HG03060 (cell line): Measurements from ENCODE around the gene EPDR1.

Experiments used
- ATAC-seq: cut with Tn5 transposase; IDR thresholded peaks from one replicate; pipeline ENCODE4 v1.9.1; 2021; ENCODE audit warnings: low read depth, moderate number of reproducible peaks; ENCODE audit not compliant: unreplicated experiment

Gene EPDR1

DNA sequence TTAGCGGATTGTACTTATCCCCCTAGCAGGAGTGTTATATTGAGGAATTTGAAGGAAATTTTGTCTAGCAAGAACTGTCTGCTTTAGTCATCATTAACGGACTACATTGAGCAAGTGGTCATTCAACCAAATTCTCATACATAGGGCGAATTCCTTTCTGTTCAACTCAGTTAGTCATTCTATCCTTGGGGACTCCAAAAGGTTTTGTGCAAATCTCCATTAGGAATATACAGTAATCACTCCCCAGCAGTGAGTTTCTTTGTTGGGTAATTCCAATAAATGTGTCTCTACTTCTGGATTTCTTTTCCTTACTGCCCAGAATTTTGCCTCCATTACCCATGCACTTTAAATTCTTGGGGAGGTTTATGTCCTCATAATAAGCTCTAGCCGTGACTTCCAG lies 51.1 kb downstream of the EPDR1 start:
- no peak for ATAC-seq

DNA sequence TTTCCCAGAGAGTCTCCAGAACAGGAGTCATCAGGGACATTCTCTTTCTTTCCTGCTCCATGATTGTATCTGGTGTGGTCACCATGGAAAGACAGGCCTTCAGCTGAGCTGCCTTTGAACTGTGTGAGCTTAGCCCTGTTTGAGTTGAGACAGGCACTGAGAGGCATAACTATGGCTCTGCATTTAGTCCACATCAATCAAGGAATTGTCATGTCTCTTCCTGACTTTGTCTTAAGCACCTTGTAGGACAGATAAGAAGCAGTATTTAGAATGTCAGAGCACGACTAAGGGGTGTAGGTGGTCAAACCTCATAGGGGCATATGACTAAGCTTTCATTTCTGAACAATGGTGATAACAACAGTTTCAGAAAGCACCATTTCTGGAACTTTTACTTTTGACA lies 53.5 kb downstream of the EPDR1 start:
- ATAC-seq: no peak

DNA sequence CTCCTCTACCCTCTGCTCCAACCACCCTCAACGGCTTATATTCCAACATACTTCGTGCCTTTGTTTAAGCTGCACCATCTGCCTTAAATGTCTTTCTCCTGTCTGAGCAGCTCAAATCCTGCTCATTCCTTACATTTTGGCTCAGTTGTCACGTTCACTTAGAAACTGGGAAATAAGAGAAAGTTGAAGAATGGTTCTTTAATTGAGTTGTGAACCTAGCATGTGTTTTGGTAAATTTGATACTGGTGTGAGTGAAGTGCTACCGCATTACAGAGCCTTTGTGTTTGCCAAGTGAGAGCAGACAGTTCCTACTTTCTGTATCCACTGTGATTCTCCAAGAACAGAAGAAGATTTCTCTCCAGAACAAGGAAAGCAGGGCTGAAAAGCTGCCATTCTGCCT lies 54.3 kb downstream of the EPDR1 start:
- ATAC-seq: no peak

DNA sequence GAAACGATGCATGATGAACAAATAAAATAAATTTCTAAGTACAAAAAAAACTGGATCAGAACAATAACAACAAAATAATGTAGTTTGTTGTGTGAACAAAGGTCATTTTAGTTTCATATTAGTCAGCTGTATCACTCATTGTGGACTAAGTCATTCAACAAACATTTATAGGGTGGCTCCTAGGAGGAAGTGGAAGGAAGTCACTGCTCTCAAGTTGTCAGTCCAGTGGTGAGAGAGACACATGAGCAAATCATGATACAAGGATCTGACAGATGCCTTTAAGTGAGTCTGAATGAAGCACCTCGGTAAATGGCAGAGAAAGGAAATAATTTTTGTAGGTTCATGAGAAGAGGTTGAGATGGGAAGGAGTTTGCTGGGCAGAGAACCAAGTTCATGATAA lies 56.8 kb downstream of the EPDR1 start:
- ATAC-seq: no peak

DNA sequence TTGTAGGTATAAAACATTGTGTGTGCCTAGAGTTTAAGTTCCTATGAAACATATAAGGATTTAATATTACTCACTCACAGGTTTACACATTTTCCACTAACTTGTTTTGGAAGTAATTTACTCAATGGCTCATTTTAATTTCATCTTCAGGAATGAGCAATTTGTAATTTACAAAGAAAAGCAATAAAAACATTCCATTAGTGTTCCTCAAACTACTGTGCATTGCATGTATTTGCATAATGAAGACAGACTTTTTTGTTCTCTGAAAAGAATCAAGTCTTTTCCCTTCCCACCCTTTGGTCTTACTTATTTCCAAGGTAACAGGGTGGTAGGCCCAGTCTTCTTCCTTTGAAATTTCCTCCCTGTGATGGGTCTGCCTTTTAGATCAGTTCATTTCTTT lies 61.2 kb downstream of the EPDR1 start:
- no peak for ATAC-seq

DNA sequence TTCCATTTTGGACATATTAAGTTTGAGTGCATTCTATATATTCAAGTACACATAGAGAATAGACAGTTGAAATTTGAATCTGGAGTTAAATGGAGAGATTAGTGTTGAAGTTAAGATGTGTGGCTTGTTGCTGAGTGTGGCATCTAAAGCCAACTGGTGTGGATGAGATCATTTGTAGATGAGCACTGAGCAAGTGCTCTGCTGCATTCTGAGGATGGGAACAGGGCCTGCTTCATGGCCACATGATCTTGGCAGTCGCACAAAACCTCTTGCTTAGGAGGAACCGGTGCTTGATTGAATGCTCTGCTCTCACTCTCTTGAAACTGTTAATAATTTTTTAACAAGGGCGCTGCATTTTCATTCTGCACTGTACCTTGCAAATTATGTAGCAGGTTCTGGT lies 62.0 kb downstream of the EPDR1 start:
- ATAC-seq: no peak

DNA sequence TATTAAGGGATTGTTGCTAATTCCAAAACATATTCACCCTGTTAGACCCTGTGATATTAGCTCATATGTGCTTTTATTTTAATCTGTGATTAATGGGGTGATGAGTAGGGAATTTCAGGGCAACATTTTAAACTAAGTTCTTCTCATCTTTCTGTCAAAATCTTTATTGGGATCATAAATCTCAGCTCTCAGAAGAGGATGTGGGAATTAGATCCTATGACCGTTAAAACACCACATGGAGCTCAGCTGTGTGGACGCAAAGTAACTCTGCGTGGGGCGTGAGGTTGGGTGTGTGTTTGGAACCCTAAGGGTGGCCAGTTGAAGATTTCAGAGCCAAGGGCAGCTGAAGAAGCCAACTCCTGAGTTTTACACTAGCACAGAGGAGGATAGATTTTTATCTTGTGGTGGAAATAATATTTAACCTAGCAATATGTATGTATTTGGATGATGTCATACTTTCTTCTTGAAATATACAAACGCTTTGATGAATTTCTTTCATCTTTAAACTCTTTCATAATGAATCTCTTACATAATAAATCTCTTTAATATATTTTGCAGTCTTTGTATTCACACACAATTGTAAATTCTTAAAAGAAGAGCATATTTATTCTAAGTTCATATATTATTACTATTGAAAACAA lies 64.4 kb downstream of the EPDR1 start:
- no peak for ATAC-seq

DNA sequence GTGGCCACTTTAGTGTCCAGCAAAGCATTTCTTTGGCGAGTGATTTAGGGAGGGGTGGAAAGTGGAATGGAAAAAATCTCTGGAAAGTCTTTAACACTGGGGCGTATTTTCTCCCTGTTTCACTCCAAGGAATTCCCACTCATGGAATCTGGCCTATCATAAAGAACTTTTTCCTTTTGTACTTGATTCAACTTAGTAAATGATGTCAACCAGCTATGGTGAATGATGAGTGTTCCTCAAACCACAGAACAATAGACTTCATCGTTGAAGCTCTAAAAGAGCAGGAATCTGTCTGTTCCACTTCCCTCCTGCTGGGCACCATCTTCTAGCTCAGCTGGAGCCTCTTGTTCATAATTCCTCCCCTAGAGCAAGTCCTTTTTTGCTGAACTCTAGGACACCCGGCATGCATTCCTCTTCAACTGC lies 66.5 kb downstream of the EPDR1 start:
- ATAC-seq: no peak

DNA sequence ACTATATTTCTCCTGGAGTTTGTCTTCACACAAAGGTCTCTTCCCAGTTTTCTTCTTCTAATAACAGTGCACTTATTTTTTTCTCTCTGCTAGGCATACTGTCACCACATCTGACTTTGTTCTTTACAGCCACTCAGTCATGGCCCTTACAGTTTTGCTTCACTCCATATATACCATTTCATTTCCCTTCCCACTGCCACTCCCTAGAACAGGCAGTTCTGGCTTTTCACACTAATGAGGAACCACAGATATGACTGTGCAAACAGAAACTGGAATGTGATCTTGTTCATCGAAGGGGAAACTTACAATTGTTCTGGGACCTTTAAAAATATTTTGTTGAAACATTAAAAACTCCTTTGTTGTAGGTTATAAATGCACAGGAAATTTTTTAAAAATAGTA lies 67.3 kb downstream of the EPDR1 start:
- ATAC-seq: no peak

DNA sequence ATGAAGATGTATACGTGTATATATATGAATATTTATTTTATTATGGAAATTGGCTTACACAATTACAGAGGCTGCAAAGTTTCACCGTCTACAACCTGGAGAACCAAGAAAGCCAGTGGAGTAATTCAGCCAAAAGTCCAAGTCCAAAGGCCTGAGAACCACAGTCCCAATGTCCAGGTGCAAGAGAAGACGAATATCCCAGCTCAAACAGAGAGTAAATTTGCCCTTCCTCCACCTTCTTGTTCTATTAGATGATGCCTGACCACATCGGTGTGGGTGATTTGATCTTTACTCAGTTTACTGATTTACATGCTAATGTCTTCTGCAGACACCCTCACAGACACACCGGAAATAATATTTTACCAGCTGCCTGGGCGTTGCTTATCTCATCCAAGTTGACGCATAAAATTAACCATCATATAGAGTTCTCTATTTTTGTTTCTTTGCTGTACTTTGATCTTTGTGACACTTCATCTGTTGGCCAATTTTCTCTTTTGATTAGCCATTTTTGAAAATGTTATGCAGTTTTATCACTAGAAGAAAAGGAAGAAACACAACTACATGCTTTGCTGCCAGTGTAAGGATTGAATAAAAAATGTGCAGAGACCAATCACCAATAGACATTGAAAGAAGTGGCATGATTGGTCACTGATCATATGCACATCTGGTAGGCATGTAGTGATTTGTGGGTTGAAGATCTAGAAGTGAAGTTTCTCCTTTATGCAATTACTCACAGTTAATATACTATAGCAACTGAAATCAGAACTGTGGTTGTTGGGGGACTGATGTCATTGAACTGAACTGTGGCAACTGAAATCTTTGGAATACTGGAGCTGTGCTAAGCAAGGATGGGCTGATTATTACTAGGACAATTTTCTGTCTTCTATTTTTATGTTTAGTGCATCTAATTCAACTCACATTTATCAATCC lies 68.5 kb downstream of the EPDR1 start:
- no peak for ATAC-seq

DNA sequence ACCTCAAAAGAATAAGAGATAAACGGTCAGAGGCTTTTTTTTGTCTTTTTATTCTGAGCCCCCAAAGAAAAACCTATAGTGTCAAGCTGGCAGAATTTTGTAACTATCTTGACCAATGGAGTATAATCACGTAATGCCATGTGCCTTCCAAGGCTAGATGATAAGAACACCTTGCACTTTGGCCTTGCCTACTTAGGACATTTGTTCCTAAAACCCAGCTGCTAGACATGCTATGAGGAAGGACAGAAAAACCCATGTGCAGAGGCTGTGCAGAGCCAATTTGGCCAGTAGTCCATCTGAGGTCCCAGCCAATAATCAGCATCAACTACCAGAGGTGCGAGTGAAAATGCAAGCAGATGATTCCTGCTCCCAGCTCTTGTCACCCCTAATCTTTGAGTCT lies 69.9 kb downstream of the EPDR1 start:
- ATAC-seq: no peak

DNA sequence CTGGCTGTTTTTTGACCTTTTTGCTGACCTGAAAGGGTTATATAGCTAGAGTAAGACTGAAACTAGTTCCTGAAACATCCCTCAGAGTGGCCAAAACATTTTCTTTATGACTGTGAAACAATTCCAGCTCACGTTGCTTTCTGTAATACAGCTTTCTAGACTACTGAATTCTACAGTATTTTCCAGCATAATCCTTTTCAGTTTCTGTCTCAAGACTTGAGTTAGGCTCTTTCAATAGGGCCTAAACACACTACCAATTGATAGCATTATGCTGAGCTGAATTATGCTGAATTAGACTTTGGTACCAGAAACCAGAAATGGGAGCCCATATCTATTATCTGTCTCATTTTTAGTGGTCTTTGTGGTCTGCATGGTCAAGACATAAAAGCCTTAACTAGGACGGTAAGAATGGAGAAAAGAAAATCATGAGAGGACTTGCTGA lies 72.6 kb downstream of the EPDR1 start:
- ATAC-seq: peak; percentile 35

DNA sequence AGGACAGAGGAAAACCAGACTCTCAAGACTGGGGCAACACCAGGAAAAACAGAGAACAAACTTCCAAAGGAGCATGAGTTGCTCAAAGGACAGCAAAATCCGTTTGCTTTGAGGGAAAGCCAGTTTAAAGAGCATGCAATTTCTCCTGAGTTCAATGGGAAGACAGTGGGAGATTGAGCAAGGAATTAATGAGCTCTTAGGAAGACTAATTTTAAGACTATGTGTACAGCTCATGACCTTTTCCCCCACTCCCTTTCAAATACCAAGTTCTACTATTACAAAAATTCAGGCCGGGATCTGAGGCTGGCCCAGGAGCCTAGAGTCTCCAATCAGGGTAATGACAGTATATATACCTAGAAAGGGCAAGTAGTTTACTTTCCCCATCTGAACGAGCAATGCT lies 79.2 kb downstream of the EPDR1 start:
- ATAC-seq: no peak

DNA sequence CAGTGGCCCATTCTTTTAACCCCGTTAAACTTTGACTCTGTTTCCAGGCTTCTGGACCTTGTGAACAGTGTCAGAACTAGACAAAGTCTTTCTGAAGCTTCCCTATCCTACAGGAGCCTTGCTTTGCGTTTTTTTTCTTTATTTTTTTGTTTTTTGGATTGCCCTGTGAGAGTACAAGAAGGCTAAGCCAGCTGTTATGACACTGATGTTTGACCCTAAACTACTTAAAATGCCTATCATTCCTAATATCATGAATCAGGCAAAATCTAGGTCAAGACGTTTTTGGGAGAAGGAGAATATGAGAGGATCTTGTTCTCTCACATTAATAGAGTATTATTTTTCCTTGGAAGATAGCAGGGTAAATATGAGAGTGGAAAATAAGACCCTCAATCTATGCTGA lies 79.8 kb downstream of the EPDR1 start:
- ATAC-seq: no peak
